HG02798 (cell line): ENCODE results near the gene DUSP18.
"Not testable (repeated sequence)": the region's sequence is repeated elsewhere in the genome, so short reads cannot be mapped to it uniquely, and the experiment has no call there.

Experiments used
- ATAC-seq: cut with Tn5 transposase; IDR thresholded peaks from one replicate; pipeline ENCODE4 v1.9.1; 2021; ENCODE audit warnings: mild to moderate bottlenecking; ENCODE audit not compliant: unreplicated experiment, poor library complexity

The DUSP18 gene

GRCh38 chr22:30667494-30668385, at the start of gene DUSP18:
Gene DUSP18 (minus strand): TSS chr22:30667875. CDS start chr22:30664003, 3,872 bp downstream.
- ATAC-seq, result peak; percentile 94

GRCh38 chr22:30714062-30714461, 46.4 kb upstream of the DUSP18 start:
- no peak for ATAC-seq

- no peak for ATAC-seq
Observed at GRCh38 chr22:30712094-30712493, 44.4 kb upstream of the DUSP18 start.

GRCh38 chr22:30709980-30710379, 42.3 kb upstream of the DUSP18 start:
- not testable (repeated sequence) for ATAC-seq

GRCh38 chr22:30705710-30706651, 38.3 kb upstream of the DUSP18 start:
- ATAC-seq, result peak; percentile 62

GRCh38 chr22:30704978-30705377, 37.3 kb upstream of the DUSP18 start:
- ATAC-seq, result no peak

GRCh38 chr22:30702856-30703255, 35.2 kb upstream of the DUSP18 start:
- no peak for ATAC-seq

- ATAC-seq, result no peak
Observed at GRCh38 chr22:30701872-30702271, 34.2 kb upstream of the DUSP18 start.

- no peak for ATAC-seq
Observed at GRCh38 chr22:30697975-30698374, 30.3 kb upstream of the DUSP18 start.

GRCh38 chr22:30695871-30696655, 28.4 kb upstream of the DUSP18 start:
- no peak for ATAC-seq

- ATAC-seq, result no peak
Observed at GRCh38 chr22:30695351-30695851, 27.7 kb upstream of the DUSP18 start.

- ATAC-seq, result no peak
Observed at GRCh38 chr22:30694640-30695350, 27.1 kb upstream of the DUSP18 start, which contains the start of gene OSBP2. Gene OSBP2 (plus strand): TSS chr22:30694874. CDS start chr22:30694910, 36 bp downstream.

- no peak for ATAC-seq
Observed at GRCh38 chr22:30694171-30694639, 26.5 kb upstream of the DUSP18 start.

- ATAC-seq, result no peak
Observed at GRCh38 chr22:30691204-30691603, 23.5 kb upstream of the DUSP18 start.

GRCh38 chr22:30689622-30690021, 21.9 kb upstream of the DUSP18 start:
- no peak for ATAC-seq

GRCh38 chr22:30687358-30687757, 19.7 kb upstream of the DUSP18 start:
- no peak for ATAC-seq

- ATAC-seq, result no peak
Observed at GRCh38 chr22:30685178-30685577, 17.5 kb upstream of the DUSP18 start.

GRCh38 chr22:30681831-30682230, 14.2 kb upstream of the DUSP18 start:
- no peak for ATAC-seq
